T47D (cell line): Measurements from ENCODE around the gene TESK1.
"Not testable (repeated sequence)": the region's sequence is repeated elsewhere in the genome, so short reads cannot be mapped to it uniquely, and the experiment has no call there.

ENCODE experiments used
- DNase-seq, 2 experiments: peaks; one replicate each; pipeline versions ENCODE4 v3.0.0 to v3.0.0-alpha.2; 2011 to 2012; ENCODE audit warnings: low read depth in 1 of 2, low spot score in 1 of 2
- JUND ChIP-seq: IDR thresholded peaks from 2 replicates; pipeline ENCODE4 v1.6.1; 2012; ENCODE audit warnings: low read depth
- in situ Hi-C: cut with HindIII; loops from 2 replicates; pipeline ENCODE4 v1.10.0; 2016; ENCODE audit warnings: low sequenced_read_pairs, low pct_unique_long_range_greater_than_20kb

The TESK1 gene

DNA sequence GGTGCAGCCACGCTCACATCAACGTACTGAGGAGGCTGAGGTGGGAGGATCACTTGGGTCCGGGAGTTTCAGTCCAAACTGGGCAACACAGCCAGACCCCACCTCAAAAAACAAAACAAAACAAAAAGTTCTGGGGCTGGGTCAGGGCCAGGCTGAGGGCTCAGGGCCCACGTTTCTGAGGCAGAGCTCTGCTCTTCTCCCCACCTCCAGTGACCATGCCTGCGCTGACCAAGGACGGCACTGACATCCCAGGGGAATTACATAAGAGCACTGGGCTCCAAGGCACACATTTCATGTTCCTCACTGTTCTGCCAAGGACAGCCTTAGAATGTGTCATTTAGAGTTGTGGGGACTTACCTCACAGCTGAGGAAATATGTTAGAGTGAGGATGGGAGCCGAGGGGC, 40.4 kb upstream of the TESK1 start:
- in situ Hi-C loops: no loop called here

DNA sequence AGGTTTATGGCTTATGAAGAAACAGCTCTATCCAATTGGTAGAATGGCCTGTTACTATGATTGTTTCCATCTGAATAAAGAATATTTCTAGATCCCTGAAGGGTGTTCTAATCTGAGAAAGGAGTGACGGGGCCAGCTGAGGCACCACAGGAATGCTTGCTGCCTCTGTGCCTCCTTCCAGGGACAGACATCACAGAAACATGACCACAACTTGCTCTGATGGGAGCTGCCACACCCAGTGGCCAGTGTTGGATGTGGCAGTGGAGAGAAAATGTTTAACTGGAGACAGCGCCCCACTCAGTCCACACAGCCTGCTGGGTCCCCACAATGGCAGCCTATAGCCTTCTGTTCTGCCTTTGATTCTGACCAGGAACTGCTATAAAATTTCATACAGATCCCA, 38.6 kb upstream of the TESK1 start:
- in situ Hi-C loops: no loop called here
- no peak for TF ChIP-seq JUND
- DNase-seq: no peak

More for the DNA sequence above, 40.4 kb upstream of the TESK1 start:
- no peak for DNase-seq
- TF ChIP-seq JUND: no peak

DNA sequence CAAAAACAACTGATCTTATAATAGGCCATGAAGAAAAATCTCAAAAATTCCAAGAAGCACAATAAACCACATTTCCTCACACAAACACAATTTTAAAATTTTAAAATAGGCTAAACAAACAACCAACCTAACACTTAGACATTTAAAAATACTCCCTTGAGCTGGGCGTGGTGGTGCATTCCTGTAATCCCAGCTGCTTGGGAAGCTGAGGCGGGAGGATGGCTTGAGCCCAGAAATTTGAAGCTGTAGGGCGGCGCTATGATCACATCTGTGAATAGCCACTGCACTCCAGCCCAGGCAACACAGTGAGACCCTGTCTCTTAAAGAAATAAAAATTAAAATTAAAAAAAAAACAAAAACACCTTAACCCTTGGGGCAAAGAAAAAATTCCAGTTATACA, 36.9 kb upstream of the TESK1 start:
- no peak for TF ChIP-seq JUND
- in situ Hi-C loops: no loop called here
- no peak for DNase-seq

DNA sequence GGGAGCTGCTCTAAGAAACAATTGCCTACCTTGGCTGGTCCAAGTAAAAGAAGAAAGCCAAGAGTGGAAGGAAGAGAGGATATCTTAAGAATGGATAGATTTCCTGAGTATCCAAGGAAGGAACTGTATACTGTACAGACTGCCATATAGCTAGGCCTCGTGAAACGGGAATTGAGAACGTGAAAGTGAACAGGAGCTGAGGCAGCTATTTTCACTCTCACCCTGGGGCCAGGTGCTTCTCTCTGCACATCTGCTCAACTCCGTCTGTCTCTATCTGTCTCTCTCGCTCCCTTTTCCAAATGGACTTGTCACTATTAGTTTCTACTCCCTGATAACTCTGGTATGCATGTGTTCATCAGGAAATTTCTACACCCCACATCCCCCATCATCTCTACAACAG, 35.9 kb upstream of the TESK1 start:
- TF ChIP-seq JUND: no peak
- in situ Hi-C loops: no loop called here
- DNase-seq: no peak

DNA sequence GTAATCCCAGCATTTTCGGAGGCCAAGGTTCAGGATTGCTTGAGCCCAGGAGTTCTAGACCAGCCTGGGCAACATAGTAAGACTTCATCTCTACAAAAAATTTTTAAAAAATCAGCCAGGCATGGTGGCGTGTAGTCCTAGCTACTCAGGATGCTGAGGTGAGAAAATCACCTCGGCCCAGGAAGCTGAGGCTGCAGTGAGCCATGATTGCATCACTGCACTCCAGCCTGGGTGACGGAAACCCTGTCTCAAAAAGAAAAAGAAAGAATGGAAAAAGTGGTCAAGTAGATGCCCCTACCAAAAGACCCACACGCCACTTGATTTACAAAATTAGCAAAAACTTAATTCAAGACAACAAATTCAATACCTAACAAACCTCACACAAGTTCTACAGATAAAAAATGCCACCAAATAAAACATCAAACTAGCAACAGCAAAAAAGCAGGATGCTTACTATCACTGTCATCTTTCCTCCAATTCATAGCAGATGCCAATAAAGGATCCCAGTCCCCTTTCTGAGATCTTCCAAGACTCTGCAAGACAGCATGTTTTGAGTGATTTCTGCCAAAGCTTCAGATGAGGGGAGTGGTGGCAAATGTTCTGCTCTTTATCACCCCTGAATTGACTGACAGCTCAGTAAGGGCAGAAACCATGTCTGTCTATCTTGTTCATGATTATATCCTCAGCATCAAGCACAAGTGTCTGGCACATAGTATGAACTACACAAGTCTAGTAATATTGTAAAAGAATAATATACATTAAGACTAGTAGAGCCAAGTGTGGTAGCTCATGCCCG, 34.2 kb upstream of the TESK1 start:
- in situ Hi-C loops: no loop called here
- no peak for TF ChIP-seq JUND
- DNase-seq: no peak

DNA sequence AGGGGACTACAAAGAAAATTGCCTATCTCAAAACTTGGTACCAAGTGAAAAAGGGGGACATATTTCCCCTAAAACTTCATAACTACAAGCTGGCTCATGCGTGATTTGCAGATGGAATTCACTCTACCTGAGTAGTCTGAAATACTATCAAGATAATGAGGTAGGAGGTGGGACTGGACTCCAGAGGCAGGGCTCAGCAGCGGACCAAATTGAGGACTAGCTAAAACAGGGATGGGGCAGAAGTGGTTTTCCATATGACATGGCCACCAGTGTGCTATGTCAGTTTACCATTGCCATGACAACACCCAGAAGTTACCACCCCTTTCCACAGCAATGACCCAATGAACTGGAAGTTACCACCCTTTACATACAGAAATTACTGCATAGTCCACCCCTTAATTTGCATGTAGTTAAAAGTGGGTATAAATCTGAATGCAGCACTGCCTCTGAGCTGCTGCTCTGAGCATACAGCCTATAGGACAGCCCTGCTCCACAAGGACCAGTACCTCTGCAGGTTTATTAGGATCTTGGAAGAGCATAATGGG, 30.4 kb upstream of the TESK1 start:
- DNase-seq: peak in 1 of 2 experiments; percentile 15
- no peak for TF ChIP-seq JUND
- in situ Hi-C loops: no loop called here

DNA sequence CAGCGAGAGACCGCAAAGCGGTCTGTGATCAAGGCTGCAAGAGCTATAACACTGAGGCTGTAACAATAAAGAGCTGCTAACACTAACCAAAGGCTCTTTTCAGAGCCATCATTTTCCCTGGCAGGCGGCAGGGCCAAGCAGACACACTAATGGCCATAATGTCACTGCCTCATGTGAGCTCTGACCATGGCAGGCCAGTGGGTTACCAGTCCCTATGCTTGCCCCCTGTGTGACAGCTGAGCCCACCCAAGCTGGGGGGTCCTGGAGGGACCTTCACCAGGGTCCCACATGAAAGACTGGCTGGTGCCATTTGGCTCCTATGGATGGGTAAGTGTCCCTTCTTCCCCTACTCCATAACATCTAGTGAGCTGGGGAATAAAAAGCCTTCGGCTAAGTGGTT, 29.6 kb upstream of the TESK1 start:
- DNase-seq: no peak
- in situ Hi-C loops: no loop called here
- TF ChIP-seq JUND: no peak

DNA sequence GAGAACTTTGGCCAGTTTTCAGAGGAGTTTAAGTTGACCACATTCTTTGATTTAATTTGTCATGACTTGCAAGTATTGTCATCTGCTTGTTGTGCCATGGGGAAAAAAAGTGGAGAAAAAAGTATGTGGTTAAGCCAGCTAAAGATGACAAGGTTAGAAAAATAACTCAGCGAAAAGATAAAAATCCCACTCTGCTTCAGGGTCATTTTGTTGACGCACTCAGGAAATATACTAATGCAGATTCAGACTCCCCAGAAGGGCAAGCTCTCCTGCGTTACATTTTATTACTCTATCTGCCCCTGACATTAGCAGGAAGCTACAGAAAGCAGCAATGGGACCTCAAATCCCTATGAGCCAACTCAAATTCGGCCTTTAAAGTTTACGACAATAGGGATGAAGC, 27.6 kb upstream of the TESK1 start:
- in situ Hi-C loops: no loop called here
- TF ChIP-seq JUND: no peak
- DNase-seq: no peak

DNA sequence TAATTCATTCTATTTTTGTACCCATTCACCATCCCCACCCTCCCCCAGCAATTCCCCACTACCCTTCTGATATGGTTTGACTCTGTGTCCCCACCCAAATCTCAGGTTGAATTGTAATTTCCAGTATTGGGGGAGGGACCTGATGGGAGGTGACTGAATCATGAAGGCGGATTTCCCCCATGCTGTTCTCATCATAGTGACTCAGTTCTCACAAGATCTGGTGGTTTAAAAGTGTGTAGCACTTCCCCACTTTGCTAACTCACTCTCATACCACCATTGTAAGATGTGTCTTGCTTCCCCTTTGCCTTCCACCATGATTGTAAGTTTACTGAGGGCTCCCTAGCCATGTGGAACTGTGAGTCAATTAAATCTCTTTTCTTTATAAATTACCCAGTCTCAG, 25.9 kb upstream of the TESK1 start:
- no peak for DNase-seq
- no peak for TF ChIP-seq JUND
- in situ Hi-C loops: no loop called here

DNA sequence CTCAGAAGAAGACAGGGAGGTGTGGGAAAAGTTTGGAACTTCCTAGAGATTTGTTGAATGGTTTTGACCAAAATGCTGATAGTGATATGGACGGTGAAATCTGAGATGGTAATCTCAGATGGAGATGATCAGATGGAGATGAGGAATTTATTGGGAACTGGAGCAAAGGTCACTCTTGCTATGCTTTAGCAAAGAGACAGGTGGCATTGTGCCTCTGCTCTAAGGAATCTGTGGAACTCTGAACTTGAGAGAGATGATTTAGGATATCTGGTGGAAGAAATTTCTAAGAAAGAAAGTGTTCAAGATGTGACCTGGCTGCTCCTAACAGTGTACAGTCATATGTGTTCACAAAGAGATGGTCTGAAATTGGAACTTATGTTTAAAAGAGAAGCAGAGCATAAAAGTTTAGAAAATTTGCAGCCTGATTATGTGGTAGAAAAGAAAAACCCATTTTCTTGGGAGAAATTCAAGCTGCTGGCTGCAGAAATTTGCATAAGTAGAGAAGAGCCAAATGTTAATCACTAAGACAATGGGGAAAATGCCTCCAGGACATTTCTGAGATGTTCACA, 25.3 kb upstream of the TESK1 start:
- in situ Hi-C loops, DNase-seq: not testable (repeated sequence)

DNA sequence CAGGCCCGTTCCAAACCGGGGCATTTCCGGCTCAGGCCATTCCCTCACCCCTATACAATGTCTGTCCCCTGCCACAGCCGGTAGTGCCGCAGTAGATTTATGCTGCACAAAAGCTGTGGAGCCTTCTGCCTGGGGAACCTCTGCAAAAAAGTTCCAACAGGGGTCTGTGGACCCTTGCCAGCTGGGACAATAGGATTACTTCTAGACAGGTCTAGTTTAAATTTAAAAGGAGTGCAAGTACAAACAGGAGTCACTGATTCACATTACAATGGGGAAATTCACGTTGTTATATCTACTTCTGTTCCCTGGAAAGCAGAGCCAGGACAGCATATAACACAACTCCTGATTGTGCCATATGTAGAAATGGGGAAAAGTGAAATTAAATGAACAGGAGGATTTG, 21.5 kb upstream of the TESK1 start:
- DNase-seq, in situ Hi-C loops: not testable (repeated sequence)

DNA sequence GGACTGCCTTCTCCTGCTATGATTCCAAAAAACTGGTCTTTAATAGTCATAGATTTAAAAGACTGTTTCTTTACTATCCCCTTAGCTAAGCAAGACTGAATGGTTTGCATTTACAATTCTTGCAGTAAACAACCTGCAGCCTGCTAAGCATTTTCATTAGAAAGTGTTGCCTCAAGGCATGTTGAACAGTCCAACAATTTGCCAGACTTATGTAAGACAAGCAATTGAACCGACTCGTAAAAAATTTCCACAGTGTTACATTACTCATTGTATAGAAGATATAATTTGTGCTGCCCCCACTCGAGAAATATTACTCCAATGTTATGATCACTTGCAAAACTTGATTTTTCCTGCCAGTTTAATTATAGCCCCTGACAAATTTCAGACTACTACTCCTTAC, 20.4 kb upstream of the TESK1 start:
- in situ Hi-C loops: not testable (repeated sequence)
- DNase-seq: peak in 1 of 2 experiments; percentile 21

DNA sequence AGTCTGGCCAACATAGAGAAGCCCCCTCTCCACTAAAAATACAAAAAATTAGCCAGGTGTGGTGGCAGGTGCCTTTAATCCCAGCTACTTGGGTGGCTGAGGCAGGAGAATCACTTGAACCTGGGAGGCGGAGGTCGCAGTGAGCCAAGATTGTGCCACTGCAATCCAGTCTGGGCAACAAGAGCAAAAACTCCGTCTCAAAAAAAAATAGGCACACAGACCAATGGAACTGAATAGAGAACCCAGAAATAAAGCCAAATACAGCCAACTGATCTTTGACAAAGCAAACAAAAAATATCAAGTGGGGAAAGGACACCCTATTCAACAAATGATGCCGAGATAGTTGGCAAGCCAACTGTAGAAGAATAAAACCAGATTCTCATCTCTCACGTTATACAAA, 16.6 kb upstream of the TESK1 start:
- DNase-seq, in situ Hi-C loops: not testable (repeated sequence)

DNA sequence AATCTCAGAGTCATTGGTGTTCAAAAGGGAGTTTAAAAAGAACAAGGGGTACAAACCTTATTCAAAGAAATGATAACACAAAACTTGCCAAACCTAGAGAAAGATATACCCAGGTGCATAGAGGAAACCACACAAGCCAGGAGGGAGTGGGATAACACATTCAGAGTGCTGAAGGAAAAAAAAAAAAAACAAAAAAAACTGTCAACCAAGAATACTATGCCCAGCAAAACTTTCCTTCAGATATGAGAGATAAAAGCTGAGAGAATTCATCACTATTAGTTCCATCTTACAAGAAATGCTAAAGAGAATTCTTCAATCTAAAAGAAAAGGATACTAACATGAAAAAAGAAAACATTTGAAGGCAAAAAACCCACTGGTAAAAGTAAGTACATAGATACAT, 11.5 kb upstream of the TESK1 start:
- in situ Hi-C loops: no loop called here
- no peak for DNase-seq
- TF ChIP-seq JUND: no peak
